ENCODE data around the gene NLK. TPM values are rescaled to one million over a fixed set of nuclear protein-coding genes. Genes with fewer than 3 reads are reported as not detected.

The NLK gene
- total RNA-seq, 1 experiment from 2014 or later, result 28.0 TPM

GRCh38 chr17:27995554-27995953 is 46.9 kb upstream of the NLK start:
- Histone ChIP-seq H3K9me3 (ENCODE audit: control insufficient read depth, insufficient read depth, low read depth, low read length) (no peaks in the 10 kb centered on the region), H3K36me3 (ENCODE audit: control insufficient read depth, insufficient read depth, low read length) (no peaks in the 10 kb centered on the region), H3K4me3 (ENCODE audit: low read depth in 2 of 2, low read length in 2 of 2) (no peak overlapping the region), H3K27me3 (ENCODE audit: control insufficient read depth, insufficient read depth, low read length) (peaks cover 25% of the 10 kb centered on the region), H3K27ac (ENCODE audit: low read length) (no peak overlapping the region), H3K4me1 (ENCODE audit: control insufficient read depth, insufficient read depth, low read length) (no peaks in the 10 kb centered on the region)
- ChIA-PET CTCF (no interaction called here), POLR2A (no interaction called here)
- ATAC-seq (no peak), DNase-seq (ENCODE audit: low read depth, low spot score) (no peak)
- BruUV-seq (replicated peaks), result no TSS peak
- in situ Hi-C loops (cut with HindIII; ENCODE audit: low pct_unique_long_range_greater_than_20kb, low sequenced_read_pairs), result no loop called here
- TF ChIP-seq CTCF (IDR thresholded peaks at IDR 0.05) (no peak), TCF7L2 (IDR thresholded peaks at IDR 0.05; ENCODE audit: low read depth, low read length) (no peak), SIN3A (IDR thresholded peaks at IDR 0.05; ENCODE audit: borderline replicate concordance, insufficient read depth, low read depth, low read length) (no peak), POLR2AphosphoS5 (IDR thresholded peaks at IDR 0.05; ENCODE audit: low read depth, low read length) (no peak)
- intact Hi-C loops (cut with micrococcal nuclease; ENCODE audit: unreplicated experiment), result loop anchor here (10.0 kb wide), 1 partner anchor 79 kb away; no protein-coding TSS in a partner anchor

GRCh38 chr17:27996202-27997043 is 46.1 kb upstream of the NLK start:
- H3K27ac ChIP-seq (ENCODE audit: low read length), result no peak overlapping the region
- intact Hi-C loops (cut with micrococcal nuclease; ENCODE audit: unreplicated experiment), result loop anchor here (10.0 kb wide), 1 partner anchor 78 kb away; no protein-coding TSS in a partner anchor
- ChIA-PET CTCF (no interaction called here), POLR2A (no interaction called here)
- H3K27me3 ChIP-seq (ENCODE audit: control insufficient read depth, insufficient read depth, low read length), result peaks cover 21% of the 10 kb centered on the region
- no peaks in the 10 kb centered on the region for H3K36me3 ChIP-seq (ENCODE audit: control insufficient read depth, insufficient read depth, low read length)
- no TSS peak for BruUV-seq (replicated peaks)
- in situ Hi-C loops (cut with HindIII; ENCODE audit: low pct_unique_long_range_greater_than_20kb, low sequenced_read_pairs), result no loop called here
- no peaks in the 10 kb centered on the region for H3K9me3 ChIP-seq (ENCODE audit: control insufficient read depth, insufficient read depth, low read depth, low read length)
- H3K4me1 ChIP-seq (ENCODE audit: control insufficient read depth, insufficient read depth, low read length), result no peaks in the 10 kb centered on the region
- TF ChIP-seq CTCF (IDR thresholded peaks at IDR 0.05) (no peak), SIN3A (IDR thresholded peaks at IDR 0.05; ENCODE audit: borderline replicate concordance, insufficient read depth, low read depth, low read length) (no peak), REST (IDR thresholded peaks at IDR 0.05; ENCODE audit: insufficient read depth in 1 of 2, low read depth in 2 of 2, low read length in 1 of 2) (no peak), POLR2AphosphoS5 (IDR thresholded peaks at IDR 0.05; ENCODE audit: low read depth, low read length) (no peak), TCF7L2 (IDR thresholded peaks at IDR 0.05; ENCODE audit: low read depth, low read length) (no peak)
- ATAC-seq (no peak), DNase-seq (ENCODE audit: low read depth, low spot score) (no peak)
- H3K4me3 ChIP-seq (ENCODE audit: low read depth in 2 of 2, low read length in 2 of 2), result no peak overlapping the region
